GM06990 (cell line): Measurements from ENCODE around the gene VWA5A.
A peak's percentile ranks its signal among the peaks of the same experiment; 100 is the strongest.
"Not testable (repeated sequence)": the region's sequence is repeated elsewhere in the genome, so short reads cannot be mapped to it uniquely, and the experiment has no call there.

Experiments used
- DNase-seq: peaks from one replicate; pipeline ENCODE4 v3.0.0-alpha.2; 2011; ENCODE audit not compliant: insufficient read length; ENCODE audit errors: extremely low read depth
- H3K27me3 ChIP-seq: replicated peaks from 2 replicates; pipeline ENCODE4 v1.6.0; 2011; ENCODE audit warnings: low read length; ENCODE audit not compliant: control insufficient read depth, insufficient read depth
- H3K36me3 ChIP-seq: 2 replicates; pipeline ENCODE4 v1.5.1; 2011; ENCODE audit warnings: low read length; ENCODE audit not compliant: control insufficient read depth, insufficient read depth
- H3K4me3 ChIP-seq: replicated peaks from 2 replicates; pipeline ENCODE4 v1.5.1; 2011; ENCODE audit warnings: low read depth, mild to moderate bottlenecking, control low read depth, low read length
- CTCF ChIP-seq: IDR thresholded peaks from 2 replicates; pipeline ENCODE4 v1.5.1; 2011; ENCODE audit warnings: low read length, control low read depth, mild to moderate bottlenecking, inconsistent platforms; ENCODE audit not compliant: insufficient read depth, poor library complexity, severe bottlenecking

VWA5A gene

GRCh38 chr11:124123622-124124021 lies 8.4 kb downstream of the VWA5A start:
- Histone ChIP-seq H3K27me3 (no peaks in the 10 kb centered on the region), H3K4me3 (no peak overlapping the region), H3K36me3 (no peaks in the 10 kb centered on the region)
- DNase-seq = no peak
- TF ChIP-seq CTCF = peak; percentile 22

- DNase-seq, H3K27me3 ChIP-seq, H3K36me3 ChIP-seq, H3K4me3 ChIP-seq: not testable (repeated sequence)
Measured at GRCh38 chr11:124127134-124127533, 11.9 kb downstream of the VWA5A start.

GRCh38 chr11:124143034-124143433 lies 27.8 kb downstream of the VWA5A start:
- DNase-seq = no peak
- no peak for TF ChIP-seq CTCF
- no peaks in the 10 kb centered on the region for H3K36me3 ChIP-seq

GRCh38 chr11:124147951-124148350 lies 32.7 kb downstream of the VWA5A start:
- Histone ChIP-seq H3K36me3 (no peaks in the 10 kb centered on the region), H3K4me3 (no peak overlapping the region), H3K27me3 (no peaks in the 10 kb centered on the region)
- no peak for TF ChIP-seq CTCF
- DNase-seq = no peak

More at GRCh38 chr11:124143034-124143433, 27.8 kb downstream of the VWA5A start:
- Histone ChIP-seq H3K4me3 (no peak overlapping the region), H3K27me3 (no peaks in the 10 kb centered on the region)

GRCh38 chr11:124150684-124151083 lies 35.4 kb downstream of the VWA5A start:
- H3K36me3 ChIP-seq = no peaks in the 10 kb centered on the region
- no peak overlapping the region for H3K4me3 ChIP-seq
- no peak for TF ChIP-seq CTCF
- H3K27me3 ChIP-seq = no peaks in the 10 kb centered on the region
- DNase-seq = no peak

- no peak for DNase-seq
- H3K27me3 ChIP-seq = no peaks in the 10 kb centered on the region
- no peaks in the 10 kb centered on the region for H3K36me3 ChIP-seq
- no peak for TF ChIP-seq CTCF
- no peak overlapping the region for H3K4me3 ChIP-seq
Measured at GRCh38 chr11:124152770-124153407, 37.6 kb downstream of the VWA5A start.
